Activated CD4-positive, alpha-beta T cell treated with anti-CD3 and anti-CD28 coated beads, Interleukin-2, Interleukin-4, amounts not matched to agents 100 ng/mL and 50 ng/mL, durations not matched to agents 16 hours and 8 hours (primary cell): ENCODE results near the gene MIX23.

ENCODE experiments used
- DNase-seq: peaks from one replicate; pipeline ENCODE4 v3.0.0-alpha.2; 2020; ENCODE audit warnings: low spot score

MIX23 gene

DNA sequence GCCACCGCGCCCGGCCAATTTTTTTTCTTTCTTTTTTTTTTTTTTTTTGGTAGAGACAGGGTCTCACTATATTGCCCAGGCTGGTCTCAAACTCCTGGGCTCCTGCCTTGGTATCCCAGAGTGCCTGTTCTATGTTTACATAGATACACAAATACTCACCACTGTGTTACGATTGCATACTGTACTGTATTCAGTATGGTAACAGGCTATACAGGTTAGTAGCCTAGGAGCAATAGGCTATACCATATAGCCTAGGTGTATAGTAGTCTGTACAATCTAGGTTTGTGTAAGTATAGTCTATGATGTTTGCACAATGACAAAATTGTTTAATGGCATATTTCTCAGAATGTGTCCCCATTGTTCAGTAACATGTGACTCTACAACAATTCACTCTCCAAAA, 31.4 kb downstream of the MIX23 start:
- DNase-seq = no peak

DNA sequence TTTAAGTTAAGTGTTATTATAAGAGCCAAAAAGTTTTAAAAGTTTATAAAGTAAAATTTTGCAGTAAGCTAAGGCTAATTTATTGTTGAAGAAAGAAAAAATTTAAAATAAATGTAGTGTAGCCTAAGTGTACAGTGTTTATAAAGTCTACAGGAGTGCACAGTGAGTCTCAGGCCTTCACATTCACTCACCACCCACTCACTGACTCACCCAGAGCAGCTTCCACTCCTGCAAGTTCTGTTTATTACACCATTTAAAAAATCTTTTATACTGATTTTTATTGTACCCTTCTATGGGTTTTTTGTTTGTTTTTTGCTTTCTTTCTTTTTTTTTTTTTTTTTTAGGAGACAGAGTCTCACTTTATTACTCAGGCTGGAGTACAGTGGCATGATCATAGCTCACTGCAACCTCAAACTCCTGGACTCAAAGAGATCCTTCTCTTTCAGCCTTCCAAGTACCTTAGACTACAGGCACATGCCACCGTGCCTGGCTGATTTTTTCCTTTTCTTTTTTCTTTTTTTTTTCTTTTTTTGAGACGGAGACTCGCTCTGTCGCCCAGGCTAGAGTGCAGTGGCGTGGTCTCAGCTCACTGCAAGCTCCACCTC, 32.1 kb downstream of the MIX23 start:
- no peak for DNase-seq

DNA sequence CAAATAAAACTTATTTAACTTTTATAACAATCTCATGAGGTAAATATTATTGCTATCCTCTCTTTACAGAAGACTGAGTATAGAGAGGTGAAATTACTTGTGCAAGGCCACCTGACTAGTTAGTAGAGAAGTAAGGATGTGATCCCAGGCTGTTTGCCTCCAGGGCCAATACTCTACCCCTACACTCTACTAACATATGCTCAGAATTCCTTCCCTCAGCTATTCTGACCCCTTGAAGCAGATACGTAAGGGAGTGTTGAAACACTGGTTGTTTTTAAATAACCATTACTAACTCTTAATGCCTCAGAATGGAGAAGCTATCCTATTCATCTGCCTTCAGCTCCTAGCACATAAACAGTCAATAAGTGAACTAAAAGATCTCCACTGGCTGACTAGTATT, 33.9 kb downstream of the MIX23 start:
- DNase-seq = no peak

DNA sequence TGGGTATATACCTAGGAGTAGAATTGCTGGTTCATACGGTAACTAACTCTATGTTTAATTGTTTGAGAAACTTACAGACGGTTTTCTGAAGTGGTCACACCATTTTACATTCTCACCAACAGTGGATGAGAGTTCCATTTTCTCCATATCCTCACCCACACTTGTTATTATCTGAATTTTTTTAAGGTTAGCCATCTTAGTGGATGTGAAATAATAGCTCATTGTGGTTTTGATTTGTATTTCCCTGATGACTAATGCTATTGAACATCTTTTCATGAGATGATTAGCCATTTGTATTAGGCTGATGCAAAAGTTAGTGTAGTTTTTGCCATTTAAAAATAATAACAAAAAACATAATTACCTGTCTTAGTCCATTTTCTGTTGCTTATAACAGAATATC, 39.4 kb downstream of the MIX23 start:
- DNase-seq = no peak

DNA sequence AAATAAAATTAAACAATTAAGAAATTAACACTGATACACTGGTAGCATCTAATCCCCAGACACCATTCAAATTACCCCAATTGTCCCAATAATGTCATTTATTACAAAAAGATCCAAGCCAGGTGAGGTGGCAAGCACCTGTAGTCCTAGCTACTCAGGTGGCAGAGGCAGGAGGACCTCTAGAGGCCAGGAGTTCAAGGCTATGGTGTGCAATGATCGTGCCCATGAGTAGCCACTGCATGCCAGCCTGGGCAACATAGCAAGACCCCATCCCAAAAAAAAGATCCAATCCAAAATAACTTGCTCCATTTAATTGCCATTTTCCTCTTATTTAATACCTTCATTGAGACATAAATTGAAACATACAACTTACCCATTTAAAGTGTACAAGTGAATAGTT, 40.2 kb downstream of the MIX23 start:
- DNase-seq = no peak

DNA sequence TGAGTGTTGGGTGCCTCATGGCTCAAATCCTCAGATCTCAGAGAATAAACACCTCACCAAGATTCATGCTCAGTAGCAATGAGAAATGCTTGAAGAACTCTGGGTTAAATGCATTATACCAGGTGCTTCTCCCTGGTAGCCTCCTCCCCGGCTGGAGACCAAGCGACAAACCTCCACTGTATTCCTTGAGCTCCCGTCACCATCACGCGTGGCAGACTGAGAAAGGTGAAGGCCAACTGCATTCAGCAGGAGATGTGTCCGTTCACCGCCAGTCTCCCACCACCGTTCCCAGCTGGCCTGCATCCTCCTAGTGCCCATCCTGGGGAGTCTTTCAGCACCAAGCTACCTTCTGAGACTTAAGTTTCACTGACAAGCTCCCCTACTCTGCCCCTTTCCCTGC, 50.5 kb downstream of the MIX23 start:
- DNase-seq = no peak

DNA sequence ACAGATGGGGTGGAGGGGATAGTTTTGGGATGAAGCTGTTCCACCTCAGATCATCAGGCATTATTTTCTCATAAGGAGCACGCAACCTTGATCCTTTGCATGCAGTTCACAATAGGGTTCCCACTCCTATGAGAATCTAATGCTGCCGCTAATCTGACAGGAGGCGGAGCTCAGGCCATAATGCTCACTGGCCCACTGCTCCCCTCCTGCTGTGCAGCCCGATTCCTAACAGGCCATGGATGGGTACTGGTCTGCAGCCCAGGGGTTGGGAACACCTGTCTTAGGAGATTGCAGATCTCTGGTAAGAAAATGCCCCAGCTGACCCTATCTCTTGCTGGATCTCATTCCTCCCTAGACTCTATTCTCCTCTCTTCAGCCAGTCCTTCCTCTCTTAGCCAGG, 51.1 kb downstream of the MIX23 start:
- no peak for DNase-seq

DNA sequence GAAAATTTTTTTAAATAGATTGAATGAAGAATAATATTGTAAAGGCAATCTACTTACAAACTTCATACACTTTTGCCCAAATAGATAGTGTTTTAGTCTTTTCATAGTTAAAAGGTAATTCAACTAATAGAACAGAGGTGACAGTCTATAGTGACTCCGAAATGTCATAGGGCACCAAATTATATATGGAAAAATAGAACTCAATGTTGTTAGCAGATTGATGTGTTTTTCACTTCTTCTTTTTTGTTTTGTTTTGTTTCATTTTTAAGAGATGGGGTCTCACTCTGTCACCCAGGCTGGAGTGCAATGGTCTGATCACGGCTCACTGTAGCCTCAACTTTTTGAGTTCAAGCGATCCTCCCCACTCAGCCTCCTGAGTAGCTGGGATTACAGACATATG, 57.3 kb downstream of the MIX23 start:
- no peak for DNase-seq

DNA sequence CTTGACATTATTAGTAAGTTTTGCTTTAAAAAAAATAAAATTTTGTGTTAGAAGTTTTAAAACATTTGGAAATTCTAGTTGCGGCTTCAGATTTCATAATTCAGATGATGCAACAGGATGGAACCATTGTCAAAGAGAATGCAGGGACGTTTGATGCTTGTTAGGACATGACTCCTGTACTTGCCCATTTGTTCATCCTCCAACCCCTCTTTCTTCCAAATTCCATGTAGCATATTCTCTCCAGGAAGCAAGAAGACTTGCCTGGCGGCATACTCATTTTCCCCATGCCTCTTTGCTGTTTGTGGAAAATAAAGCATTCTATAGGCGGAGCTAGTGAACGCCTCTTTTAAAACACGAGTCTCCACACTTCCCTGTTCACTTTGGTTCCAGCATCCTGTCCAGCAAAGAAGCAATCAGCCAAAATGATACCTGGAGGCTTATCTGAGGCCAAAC, 58.1 kb downstream of the MIX23 start, which contains the start of gene CSTA:
TSS of gene CSTA (plus strand) at position 378 of the 453 bp plus-strand sequence. CDS start at position 423, 45 bp downstream.
- DNase-seq = no peak

DNA sequence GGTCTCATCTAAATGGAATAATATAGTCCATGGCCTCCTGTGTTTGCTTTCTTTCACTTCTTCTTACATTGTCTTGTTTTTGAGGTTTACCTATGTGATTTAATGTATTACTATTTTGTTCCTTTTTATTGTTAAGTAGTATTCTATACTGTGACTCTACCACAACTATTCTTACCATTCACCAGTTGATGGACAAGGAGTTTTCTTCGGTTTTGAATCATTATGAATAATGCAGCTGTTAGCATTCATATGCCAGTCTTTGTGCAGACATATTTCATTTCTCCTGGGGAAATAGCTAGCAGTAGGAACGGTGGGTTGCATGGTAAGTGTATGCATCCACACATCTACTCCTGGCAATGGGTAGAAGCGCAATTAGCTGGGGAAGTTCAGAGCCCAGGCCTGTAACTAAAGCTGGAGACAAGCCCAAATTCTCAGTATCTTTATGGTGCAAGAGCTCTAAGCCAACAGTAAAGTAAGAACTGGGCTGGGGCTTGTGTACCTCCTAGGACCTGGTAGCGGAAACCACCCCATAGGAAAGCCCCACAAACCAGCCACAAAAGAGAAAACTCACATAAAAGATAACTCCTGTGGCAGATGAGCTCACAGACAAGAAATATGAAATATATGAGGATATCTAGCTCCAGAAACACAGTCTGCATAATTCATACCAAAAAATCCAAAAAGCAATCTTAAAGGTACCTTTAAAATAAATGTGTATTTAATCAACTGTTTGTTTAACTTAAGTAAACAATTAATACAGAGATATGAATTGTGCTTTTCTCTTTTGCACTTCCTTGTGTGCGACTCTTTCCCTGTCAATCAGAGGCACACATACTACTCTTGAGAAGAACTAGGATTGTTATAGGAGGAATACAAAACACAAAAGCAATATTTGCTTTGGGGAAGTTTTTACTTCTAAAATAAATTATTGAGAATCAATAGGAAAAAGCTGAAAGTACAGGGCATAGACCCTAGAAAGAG, 60.6 kb downstream of the MIX23 start:
- peak; percentile 34 for DNase-seq

DNA sequence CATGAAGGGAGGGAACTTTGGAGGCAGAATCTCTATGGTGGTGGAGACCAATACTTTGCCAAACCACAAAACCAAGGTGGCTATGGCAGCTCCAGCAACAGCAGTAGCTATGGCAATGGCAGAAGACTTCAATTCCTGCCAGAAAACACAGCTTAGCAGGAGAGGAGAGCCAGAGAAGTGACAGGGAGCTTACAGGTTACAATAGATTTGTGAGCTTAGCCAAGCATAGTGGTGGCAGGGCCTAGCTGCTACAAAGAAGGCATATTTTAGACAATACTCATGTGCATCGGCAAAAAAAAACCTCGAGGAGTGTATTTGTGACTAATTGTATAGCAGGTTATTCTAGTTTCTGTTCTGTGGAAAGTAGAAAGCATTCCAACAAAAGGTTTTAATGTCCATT, 64.4 kb downstream of the MIX23 start:
- DNase-seq = no peak

DNA sequence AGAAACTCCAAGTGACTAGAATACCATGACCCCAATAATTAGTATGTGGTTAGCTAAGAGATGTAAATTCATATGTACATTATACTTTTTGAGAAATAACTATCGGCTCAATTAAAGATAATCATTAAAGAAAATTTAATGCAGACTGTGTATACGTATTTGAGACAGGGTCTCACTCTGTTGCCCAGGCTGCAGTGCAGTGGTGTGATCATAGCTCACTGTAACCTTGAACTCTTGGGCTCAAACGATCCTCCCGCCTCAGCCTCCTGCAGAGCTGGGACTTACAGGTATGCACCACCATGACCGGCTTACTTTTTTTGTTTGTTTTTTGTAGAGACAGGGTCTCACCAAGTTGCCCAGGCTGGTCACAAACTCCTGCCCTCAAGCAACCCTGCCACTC, 66.7 kb downstream of the MIX23 start:
- DNase-seq = no peak

DNA sequence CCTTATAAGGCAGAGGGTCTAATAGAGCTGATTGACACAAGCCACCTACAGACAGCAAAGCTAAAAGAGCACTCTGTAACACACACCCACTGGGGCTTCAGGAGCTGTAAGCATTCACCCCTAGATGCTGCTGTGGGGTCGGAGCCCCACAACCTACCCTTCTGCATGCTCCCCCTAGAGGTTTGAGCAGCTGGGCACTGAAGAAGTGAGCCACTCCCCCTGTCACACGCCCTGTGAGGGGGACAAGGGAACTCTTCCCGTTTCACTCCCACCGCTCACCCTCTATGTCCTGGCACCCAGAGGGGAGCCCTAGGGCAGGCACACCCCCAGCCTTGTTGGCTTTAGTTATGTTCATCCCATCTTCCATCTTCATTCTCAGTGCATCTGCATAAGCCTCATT, 67.4 kb downstream of the MIX23 start:
- DNase-seq = no peak

DNA sequence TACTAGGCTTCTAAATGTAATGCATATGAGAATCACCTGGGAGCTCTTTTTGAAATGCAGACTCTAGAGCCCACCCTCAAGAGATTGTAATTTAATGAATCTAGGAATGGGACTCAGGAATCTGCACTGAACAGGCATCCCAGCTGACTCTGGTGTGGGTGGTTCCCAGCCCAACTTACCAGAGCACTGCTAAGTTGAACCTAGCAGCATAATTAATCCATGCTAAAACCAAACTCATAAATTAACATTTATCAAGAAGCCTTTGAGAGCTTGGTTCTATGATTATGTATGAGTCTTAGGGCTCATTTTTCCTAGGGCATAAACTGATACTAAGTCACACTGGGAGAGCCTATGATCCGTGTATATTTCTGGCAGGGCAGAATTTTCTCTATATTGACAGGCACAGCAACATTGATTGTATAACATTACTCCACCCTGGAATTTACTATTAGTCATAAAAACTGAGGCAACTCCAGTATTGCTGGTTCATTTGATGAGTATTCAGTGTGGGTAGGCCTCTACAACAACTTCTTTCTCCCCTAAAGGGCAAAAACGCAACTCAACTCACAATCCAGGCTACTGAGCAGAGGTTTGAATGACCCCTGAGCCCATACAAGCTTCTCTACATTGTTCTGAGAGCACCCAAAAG, 68.7 kb downstream of the MIX23 start:
- no peak for DNase-seq

DNA sequence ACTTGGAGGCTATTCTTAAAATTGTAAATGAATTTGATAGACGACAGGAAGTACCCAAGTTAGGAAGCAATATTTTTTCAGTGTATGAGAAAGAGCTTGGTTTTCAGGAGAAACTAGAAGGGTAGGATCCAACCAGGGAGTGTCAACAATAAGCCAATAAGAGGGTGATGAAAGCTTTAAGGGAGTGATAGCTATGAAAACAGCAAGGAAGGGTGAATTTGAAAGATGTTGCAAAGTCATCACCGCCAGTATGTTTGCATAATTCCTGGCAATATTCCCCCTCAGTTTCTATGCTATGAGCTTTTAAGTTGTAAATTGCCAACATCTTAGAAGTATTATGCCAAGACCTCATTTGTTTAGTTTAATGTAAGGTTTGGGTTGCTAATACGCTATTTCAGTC, 69.8 kb downstream of the MIX23 start:
- no peak for DNase-seq

DNA sequence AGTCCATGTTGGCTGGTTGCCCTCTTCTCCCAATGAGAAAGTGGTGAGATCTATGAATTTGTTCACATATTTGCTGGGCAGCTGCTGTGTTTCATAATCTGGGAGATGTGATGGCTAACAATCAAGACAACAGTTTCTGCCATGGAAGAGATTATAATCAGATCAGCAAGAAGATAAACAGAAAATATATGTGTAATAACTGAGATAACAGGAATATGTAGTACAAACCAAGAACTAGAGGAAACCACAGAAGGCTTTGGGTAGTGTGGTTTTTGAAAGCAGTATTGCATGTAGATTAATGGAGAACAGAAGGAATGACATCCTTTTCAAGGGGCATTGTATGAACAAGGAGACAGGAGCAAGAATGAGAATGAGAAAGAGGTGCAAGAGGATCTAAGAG, 70.2 kb downstream of the MIX23 start:
- no peak for DNase-seq

DNA sequence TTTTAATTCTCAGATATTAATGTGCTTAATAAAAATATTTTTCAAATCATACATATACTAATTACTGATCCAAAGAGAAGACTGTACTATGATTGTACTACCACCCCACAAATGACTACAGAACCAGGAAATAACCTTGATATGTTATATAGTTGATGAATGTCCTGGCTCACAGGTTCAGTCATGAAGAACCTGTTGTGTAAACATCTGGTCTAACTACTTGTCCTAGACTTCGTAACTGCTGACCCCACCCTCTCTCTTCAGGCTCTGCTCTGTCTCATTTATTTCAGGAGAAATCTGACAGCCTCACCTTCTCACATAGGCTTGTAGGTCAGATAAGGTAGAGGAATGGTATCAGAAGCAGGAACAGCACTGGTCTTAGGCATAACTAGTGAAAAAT, 72.7 kb downstream of the MIX23 start:
- no peak for DNase-seq
